Neural cell (in vitro differentiated cells): ENCODE measurements around the gene S100A2. TPM values are rescaled to one million over a fixed set of nuclear protein-coding genes. Genes with fewer than 3 reads are reported as not detected.

Source experiments
- H2AFZ ChIP-seq: fragments of 200-600, 300-800 bp; sonication (generic), shearing (Covaris generic); 2 replicates; pipeline ENCODE4 v1.6.0; 2014; ENCODE audit warnings: low read depth, mild to moderate bottlenecking, antibody characterized with exemption, low read length, moderate library complexity
- H3F3A ChIP-seq: fragments of 200-600 bp; shearing (Covaris generic); 2 replicates; pipeline ENCODE4 v1.6.1; 2016; ENCODE audit warnings: mild to moderate bottlenecking, moderate library complexity, mixed read lengths, antibody characterized with exemption, low read length; ENCODE audit not compliant: insufficient read depth, poor library complexity, severe bottlenecking
- H3K27ac ChIP-seq: fragments of 200-600, 300-800 bp; sonication (generic), shearing (Covaris generic); 2 replicates; pipeline ENCODE4 v1.5.1; 2014; ENCODE audit warnings: mild to moderate bottlenecking, low read length, moderate library complexity
- H3K27me3 ChIP-seq: fragments of 300-800, 200-600 bp; sonication (generic), shearing (Covaris generic); 2 replicates; pipeline ENCODE4 v1.6.0; 2014; ENCODE audit warnings: mild to moderate bottlenecking, low read depth, low read length, moderate library complexity; ENCODE audit not compliant: insufficient read depth
- H3K36me3 ChIP-seq: fragments of 300-800, 200-600 bp; sonication (generic), shearing (Covaris generic); 2 replicates; pipeline ENCODE4 v1.5.1; 2014; ENCODE audit warnings: mild to moderate bottlenecking, antibody characterized with exemption, low read length, moderate library complexity; ENCODE audit not compliant: insufficient read depth
- H3K4me2 ChIP-seq: fragments of 300-800, 200-600 bp; sonication (generic), shearing (Covaris generic); 2 replicates; pipeline ENCODE4 v1.6.0; 2014; ENCODE audit warnings: mild to moderate bottlenecking, low read length
- H3K4me3 ChIP-seq: fragments of 300-800, 200-600 bp; sonication (generic), shearing (Covaris generic); 2 replicates; pipeline ENCODE4 v1.5.1; 2014; ENCODE audit warnings: mild to moderate bottlenecking, low read length, moderate library complexity
- H3K79me2 ChIP-seq: fragments of 200-600 bp; shearing (Covaris generic); replicated peaks from 2 replicates; pipeline ENCODE4 v1.6.0; 2014; ENCODE audit warnings: mild to moderate bottlenecking, low read length, moderate library complexity; ENCODE audit not compliant: insufficient read depth
- H3K9ac ChIP-seq: fragments of 300-800, 200-600 bp; sonication (generic), shearing (Covaris generic); 2 replicates; pipeline ENCODE4 v1.6.1; 2016; ENCODE audit warnings: mild to moderate bottlenecking, low read length, mixed read lengths
- H3K9me2 ChIP-seq: fragments of 200-600 bp; shearing (Covaris generic); 2 replicates; pipeline ENCODE4 v1.6.1; 2016; ENCODE audit warnings: mild to moderate bottlenecking, low read length, mixed read lengths; ENCODE audit not compliant: insufficient read depth
- H3K9me3 ChIP-seq: fragments of 200-600, 300-800 bp; sonication (generic), shearing (Covaris generic); 2 replicates; pipeline ENCODE4 v1.6.1; 2016; ENCODE audit warnings: mild to moderate bottlenecking, mixed run types, low read length, moderate library complexity, mixed read lengths
- H4K20me1 ChIP-seq: fragments of 200-600 bp; shearing (Covaris generic); 2 replicates; pipeline ENCODE4 v1.6.1; 2016; ENCODE audit warnings: mild to moderate bottlenecking, mixed run types; ENCODE audit not compliant: insufficient read depth
- CTCF ChIP-seq: fragments of 450-650 bp; IDR thresholded peaks from 2 replicates; pipeline ENCODE4 v1.5.1; 2014; ENCODE audit warnings: antibody characterized with exemption, mild to moderate bottlenecking, moderate library complexity; ENCODE audit not compliant: poor library complexity, severe bottlenecking
- EP300 ChIP-seq: fragments of 450-650 bp; conservative IDR thresholded peaks from 2 replicates; pipeline ENCODE4 v1.6.1; 2014; ENCODE audit warnings: antibody characterized with exemption, mild to moderate bottlenecking, moderate library complexity; ENCODE audit not compliant: poor library complexity, severe bottlenecking
- EZH2 ChIP-seq: fragments of 200-600, 300-800 bp; shearing (Covaris generic), sonication (generic); IDR thresholded peaks from 2 replicates; pipeline ENCODE4 v1.6.1; 2014; ENCODE audit warnings: antibody characterized with exemption, low read length, borderline replicate concordance, mild to moderate bottlenecking; ENCODE audit not compliant: insufficient read depth, poor library complexity, severe bottlenecking
- MXI1 ChIP-seq: fragments of 450-650 bp; conservative IDR thresholded peaks from 2 replicates; pipeline ENCODE4 v1.6.1; 2014; ENCODE audit warnings: antibody characterized with exemption, mild to moderate bottlenecking; ENCODE audit not compliant: poor library complexity, severe bottlenecking
- POLR2AphosphoS5 ChIP-seq: IDR thresholded peaks from 2 replicates; pipeline ENCODE4 v1.6.1; 2012
- RAD21 ChIP-seq: fragments of 450-650 bp; conservative IDR thresholded peaks from 2 replicates; pipeline ENCODE4 v1.6.1; 2014; ENCODE audit warnings: antibody characterized with exemption, mild to moderate bottlenecking, moderate library complexity
- SMC3 ChIP-seq: fragments of 450-650 bp; conservative IDR thresholded peaks from 2 replicates; pipeline ENCODE4 v1.6.1; 2014; ENCODE audit warnings: antibody characterized with exemption, mild to moderate bottlenecking, moderate library complexity; ENCODE audit not compliant: poor library complexity
- TAF1 ChIP-seq: IDR thresholded peaks from 2 replicates; pipeline ENCODE4 v1.6.1; 2012; ENCODE audit warnings: low read depth
- polyA plus RNA-seq: library from polyadenylated mRNA; depleted of rRNA; stranded (reverse); fragments of >200 nt; gene quantifications from 2 replicates; pipeline ENCODE4 v1.2.3, GENCODE V29; 2014
- TF ChIP-seq, protein P1 (sequence below): IDR thresholded peaks from 2 replicates; pipeline ENCODE4 v1.6.1; 2012; ENCODE audit warnings: borderline replicate concordance

The S100A2 gene
- polyA plus RNA-seq, 1 donor from 2014 or later = not detected

DNA sequence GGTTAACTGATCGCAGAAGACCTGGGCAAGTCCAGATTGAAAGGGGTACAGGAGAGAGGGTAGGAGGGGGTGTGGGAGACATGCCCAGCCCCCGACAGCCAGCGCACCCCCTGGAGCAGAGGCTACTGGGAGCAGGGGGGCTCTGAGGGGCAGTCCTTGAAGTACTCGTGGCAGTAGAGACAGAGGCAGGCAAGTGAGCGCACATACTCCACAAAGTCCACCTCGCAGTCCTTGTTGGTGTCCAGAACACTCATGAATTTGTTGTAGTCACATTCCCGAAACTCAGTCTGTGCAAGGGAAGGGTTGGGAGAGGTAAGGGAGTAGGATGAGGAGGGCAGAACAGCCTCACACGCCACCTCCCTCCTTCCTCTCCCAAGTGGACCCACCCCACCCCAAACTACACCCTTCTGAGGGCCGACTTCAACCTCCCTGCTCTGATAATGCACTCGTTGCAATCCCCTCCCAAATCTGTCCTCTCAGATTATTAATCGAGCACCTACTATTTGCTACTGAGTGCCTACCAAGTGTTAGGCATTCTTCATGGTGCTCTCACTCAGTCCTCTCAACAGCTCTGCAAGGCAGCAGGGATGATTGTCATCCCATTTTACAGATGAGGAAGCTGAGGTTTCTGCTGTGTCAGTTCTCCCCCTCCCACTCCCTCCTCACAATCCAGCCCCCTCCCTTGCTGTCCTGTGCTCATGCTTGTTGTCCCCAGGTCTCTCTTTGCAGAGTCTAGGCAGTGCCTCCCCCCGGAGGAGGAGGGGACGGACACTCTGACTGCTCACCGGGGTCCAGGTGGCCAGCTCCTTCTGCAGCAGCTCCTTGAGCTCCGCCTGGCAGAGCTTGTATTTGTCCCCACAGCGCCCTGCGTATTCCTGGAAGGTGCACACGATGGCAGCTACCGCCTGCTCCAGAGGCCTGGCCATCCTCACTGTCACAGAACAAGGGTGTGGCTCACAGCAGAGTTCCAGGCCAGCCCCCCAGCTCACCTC lies 17.8 kb downstream of the S100A2 start:
- Histone ChIP-seq H3K79me2 (no peaks in the 10 kb centered on the region), H3K27me3 (no peaks in the 10 kb centered on the region), H3K9ac (no peak overlapping the region), H2AFZ (no peak overlapping the region), H3K9me2 (no peaks in the 10 kb centered on the region), H3K27ac (no peak overlapping the region), H4K20me1 (no peaks in the 10 kb centered on the region), H3K4me3 (no peak overlapping the region), H3K4me2 (no peak overlapping the region), H3K36me3 (no peaks in the 10 kb centered on the region), H3K9me3 (no peaks in the 10 kb centered on the region), H3F3A (no peaks in the 10 kb centered on the region)
- no peak for TF ChIP-seq POLR2AphosphoS5
- TF ChIP-seq, protein P1, sequence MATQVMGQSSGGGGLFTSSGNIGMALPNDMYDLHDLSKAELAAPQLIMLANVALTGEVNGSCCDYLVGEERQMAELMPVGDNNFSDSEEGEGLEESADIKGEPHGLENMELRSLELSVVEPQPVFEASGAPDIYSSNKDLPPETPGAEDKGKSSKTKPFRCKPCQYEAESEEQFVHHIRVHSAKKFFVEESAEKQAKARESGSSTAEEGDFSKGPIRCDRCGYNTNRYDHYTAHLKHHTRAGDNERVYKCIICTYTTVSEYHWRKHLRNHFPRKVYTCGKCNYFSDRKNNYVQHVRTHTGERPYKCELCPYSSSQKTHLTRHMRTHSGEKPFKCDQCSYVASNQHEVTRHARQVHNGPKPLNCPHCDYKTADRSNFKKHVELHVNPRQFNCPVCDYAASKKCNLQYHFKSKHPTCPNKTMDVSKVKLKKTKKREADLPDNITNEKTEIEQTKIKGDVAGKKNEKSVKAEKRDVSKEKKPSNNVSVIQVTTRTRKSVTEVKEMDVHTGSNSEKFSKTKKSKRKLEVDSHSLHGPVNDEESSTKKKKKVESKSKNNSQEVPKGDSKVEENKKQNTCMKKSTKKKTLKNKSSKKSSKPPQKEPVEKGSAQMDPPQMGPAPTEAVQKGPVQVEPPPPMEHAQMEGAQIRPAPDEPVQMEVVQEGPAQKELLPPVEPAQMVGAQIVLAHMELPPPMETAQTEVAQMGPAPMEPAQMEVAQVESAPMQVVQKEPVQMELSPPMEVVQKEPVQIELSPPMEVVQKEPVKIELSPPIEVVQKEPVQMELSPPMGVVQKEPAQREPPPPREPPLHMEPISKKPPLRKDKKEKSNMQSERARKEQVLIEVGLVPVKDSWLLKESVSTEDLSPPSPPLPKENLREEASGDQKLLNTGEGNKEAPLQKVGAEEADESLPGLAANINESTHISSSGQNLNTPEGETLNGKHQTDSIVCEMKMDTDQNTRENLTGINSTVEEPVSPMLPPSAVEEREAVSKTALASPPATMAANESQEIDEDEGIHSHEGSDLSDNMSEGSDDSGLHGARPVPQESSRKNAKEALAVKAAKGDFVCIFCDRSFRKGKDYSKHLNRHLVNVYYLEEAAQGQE = no peak

- no peak overlapping the region for H3K4me2 ChIP-seq
- H2AFZ ChIP-seq = no peak overlapping the region
- TF ChIP-seq CTCF (no peak), TAF1 (no peak), MXI1 (no peak), POLR2AphosphoS5 (no peak), EP300 (no peak), EZH2 (no peak), RAD21 (no peak), SMC3 (no peak)
- TF ChIP-seq, protein P1 = no peak
- H3K36me3 ChIP-seq = no peaks in the 10 kb centered on the region
- no peak overlapping the region for H3K4me3 ChIP-seq
- H3F3A ChIP-seq = no peaks in the 10 kb centered on the region
- no peak overlapping the region for H3K27ac ChIP-seq
- no peaks in the 10 kb centered on the region for H3K79me2 ChIP-seq
- no peaks in the 10 kb centered on the region for H4K20me1 ChIP-seq
- H3K9ac ChIP-seq = no peak overlapping the region
- no peaks in the 10 kb centered on the region for H3K9me3 ChIP-seq
- H3K27me3 ChIP-seq = no peaks in the 10 kb centered on the region
- no peaks in the 10 kb centered on the region for H3K9me2 ChIP-seq
Measured at GRCh38 chr1:153546796-153547559, 18.7 kb downstream of the S100A2 start.
